DMS53 treated with DMSO at 0.1 percent for 48 hours (cell line): ENCODE results near the gene KCNK7.
A peak's percentile ranks its signal among the peaks of the same experiment; 100 is the strongest.
"Not testable (repeated sequence)": the region's sequence is repeated elsewhere in the genome, so short reads cannot be mapped to it uniquely, and the experiment has no call there.

Source experiments
- DNase-seq: peaks from one replicate; lab custom pipeline; 2025; ENCODE audit not compliant: unreplicated experiment; lab: John Stamatoyannopoulos, UW

Gene KCNK7, protein sequence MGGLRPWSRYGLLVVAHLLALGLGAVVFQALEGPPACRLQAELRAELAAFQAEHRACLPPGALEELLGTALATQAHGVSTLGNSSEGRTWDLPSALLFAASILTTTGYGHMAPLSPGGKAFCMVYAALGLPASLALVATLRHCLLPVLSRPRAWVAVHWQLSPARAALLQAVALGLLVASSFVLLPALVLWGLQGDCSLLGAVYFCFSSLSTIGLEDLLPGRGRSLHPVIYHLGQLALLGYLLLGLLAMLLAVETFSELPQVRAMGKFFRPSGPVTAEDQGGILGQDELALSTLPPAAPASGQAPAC

DNA sequence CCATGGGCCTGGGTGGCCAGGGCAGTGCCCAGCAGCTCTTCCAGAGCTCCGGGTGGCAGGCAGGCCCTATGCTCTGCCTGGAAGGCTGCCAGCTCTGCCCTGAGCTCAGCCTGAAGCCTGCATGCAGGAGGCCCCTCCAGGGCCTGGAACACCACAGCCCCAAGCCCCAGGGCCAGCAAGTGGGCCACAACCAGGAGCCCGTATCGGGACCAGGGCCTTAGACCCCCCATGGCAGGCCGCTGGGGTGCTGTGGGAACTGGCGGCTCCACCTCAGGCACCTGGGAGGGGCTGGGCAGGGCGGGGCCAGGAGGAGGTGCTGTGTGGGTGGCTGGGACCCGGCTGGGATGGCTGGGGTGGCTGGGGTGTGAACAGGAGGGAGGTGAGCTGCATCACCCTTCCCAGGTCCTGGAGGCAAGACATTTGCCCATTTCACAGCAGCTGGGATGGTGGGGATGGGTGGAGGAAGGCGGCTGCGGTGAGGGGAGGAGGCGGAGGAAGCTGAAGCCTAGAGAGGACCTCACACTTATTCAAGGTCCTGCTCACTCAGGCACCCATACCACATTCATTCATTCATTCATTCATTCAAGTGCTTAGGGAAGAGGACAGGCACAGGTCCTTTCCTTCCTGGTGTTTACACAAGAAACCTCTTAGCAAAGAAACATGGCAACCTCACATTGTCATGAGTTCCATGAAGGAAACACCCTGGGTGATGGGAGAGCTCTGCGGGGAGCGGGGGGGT, at the start of gene KCNK7:
KCNK7 (minus strand) TSS at position 258 of the 739 bp plus-strand sequence; CDS start at position 230, 28 bp downstream.
- DNase-seq: no peak

DNA sequence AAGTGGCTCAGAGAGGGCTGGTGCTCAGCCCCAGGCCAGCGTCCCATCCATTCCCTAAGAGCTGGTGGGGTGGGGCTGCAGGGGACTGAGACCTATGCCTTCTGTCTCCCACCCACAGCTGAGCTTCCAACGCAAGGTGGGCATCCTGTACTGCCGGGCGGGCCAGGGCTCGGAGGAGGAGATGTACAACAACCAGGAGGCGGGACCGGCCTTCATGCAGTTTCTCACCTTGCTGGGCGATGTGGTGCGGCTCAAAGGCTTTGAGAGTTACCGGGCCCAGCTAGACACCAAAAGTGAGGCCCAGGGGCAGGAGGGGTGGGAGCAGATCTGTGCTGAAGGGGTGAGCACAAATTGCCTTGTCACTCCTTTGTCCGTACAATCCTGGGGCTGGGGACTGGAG, 49.2 kb upstream of the KCNK7 start:
- no peak for DNase-seq

DNA sequence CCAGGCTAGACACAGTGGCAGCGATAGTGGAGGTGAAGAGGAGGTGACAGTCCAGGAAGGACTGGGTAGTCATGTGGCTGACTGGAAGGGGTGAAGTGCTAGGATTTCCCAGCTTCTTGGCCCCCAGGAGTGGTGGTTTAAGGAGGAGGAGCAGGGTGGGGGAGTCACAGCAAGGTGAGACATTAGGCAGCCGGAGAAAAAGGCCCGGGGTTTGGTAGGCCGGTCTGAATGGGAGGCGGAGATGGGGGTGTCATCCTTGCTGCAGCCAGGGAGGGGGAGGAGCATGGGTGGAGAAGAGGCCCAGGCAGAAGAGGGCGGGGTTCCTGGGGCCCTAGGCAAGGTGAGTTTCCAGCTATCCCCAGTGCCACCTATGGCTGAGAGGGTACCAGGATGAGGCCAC, 48.4 kb upstream of the KCNK7 start:
- no peak for DNase-seq

DNA sequence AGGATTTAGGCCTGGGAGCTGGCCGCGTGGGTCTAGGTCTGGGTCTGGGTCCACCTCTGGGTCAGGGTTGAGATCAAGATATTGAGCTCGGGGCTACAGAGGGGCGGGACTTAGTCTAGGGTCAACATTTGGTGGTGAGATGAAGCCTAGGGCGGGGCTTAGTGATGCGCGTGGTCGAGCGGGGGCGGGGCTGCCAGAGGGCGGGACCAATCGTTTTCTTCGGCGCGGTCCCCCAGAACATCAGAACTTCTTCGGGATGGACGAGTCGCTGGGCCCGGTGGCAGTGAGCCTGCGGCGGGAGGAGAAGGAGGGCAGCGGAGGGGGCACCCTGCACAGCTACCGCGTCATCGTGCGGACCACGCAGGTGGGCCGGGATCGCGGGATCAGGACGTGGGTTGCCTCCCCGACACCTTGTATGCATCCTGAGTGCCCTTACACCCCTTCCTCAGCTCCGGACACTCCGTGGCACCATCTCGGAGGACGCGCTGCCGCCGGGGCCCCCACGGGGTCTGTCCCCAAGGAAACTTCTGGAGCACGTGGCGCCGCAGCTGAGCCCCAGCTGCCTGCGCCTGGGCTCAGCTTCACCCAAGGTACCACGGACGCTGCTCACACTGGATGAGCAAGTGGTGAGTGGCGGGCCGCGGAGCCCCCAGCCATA, 46.5 kb upstream of the KCNK7 start:
- DNase-seq: no peak

DNA sequence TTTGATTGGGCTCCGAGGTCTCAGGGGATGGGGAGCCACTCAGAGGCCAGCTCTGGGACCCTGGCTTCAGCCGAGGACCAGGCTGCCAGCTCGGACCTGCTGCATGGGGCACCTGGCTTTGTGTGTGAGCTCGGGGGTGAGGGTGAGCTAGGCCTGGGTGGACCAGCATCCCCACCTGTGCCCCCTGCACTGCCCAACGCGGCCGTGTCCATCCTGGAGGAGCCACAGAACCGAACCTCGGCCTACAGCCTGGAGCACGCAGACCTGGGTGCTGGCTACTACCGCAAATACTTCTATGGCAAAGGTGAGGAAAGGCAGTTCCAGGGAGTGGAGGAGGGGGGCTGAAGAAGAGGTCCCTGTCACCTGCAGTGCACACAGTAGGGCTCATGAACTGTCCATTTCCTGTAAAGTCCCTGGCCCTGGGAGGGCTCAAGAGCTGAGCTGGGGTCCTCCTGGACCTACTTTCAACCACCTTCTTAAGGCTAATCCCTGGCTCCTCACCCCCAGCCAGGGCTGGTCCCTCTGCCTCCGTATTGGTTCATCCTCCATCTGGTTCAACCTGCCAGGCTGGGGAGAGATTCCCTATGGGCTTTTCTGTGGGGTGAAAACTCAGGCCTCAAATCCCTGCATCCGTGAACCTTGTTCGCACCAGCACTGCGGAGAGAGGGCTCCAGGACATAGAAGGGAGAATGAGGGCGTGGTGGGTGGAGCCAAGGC, 45.9 kb upstream of the KCNK7 start:
- no peak for DNase-seq

DNA sequence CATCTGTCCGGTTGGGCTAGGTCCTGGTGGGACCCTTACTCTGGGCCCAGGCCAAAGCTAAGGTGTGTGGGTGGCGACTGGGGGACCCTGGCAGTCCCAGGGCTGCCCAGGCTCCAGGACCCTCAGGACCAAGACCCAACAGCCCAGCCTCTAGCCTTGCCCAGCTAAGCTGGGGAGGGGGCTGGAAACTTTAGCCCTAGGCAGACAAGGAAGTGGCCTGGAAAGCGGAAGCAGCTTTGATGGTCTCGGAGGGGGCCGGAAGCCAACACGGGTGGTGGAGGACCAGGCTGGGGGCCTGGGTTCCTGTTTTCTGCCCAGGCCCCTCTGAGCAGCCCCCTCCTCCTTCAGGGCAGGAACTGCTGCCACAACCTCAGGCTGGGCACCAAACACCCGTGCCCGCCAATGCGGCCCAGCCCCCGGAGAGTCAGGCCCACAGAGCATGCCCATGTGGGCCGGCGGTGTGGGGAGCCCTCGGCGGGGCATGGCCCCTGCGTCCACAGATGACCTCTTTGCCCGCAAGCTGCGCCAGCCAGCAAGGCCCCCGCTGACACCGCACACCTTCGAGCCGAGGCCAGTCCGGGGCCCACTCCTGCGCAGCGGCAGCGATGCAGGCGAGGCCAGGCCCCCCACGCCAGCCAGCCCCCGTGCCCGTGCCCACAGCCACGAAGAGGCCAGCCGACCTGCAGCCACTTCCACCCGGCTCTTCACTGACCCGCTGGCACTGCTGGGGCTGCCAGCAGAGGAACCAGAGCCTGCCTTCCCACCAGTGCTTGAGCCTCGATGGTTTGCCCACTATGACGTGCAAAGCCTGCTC, 45.1 kb upstream of the KCNK7 start:
- DNase-seq: no peak

DNA sequence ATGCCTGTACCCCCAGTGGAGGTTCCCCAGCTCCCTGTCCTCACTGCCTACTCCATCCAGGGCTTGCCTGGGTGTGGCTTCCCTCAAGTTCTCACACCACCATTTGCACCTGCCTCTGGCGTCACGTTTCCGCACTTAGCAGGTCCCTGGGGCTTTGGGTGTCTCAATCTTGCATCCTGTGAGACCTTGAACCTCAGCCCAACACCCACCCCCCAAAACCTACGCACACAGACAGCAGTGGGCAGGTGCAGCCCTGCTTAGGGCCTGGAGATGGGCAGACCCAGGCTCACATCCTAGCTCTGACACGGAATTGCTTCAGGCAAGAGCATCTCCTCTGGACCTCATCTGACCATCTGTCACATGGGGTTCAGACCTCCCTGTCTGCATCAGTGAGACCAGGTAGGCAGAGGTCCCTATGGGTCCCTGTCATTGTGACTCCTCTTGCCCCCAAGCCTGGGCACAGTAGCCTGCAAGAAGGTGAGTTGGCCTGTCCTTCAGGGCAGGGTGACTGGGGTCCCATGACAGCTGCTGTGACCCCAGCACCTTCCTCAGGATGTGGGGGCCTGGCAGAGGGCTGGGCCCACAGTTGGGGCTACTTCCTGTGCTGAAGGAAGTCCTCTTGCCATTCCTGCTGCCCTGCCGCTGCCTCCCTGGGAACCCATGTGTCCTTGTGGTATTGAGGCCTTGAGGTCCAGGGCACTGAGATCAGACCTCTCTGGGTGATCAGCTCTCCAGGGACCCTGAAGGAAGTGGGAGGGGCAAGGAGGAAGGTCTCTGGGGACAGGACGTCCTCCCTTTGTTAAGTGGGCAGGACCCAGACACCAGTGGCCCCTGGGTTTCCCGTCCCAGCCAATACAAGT, 44.3 kb upstream of the KCNK7 start:
- DNase-seq: no peak

DNA sequence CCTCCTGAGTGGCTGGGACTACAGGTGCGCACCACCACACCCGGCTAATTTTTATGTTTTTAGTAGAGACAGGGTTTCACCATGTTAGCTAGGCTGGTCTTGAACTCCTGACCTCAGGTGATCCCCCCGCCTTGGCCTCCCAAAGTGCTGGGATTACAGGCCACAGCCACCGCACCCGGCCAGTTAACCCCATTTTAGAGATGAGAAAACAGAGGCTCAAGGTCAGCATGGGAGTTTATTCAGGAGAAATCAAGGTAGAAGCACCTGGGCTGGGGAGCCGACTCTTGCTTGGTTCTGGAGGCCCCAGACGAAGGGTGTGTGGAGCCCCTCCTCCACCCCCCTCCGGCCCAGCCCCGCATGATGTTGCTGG, 43.6 kb upstream of the KCNK7 start:
- DNase-seq: not testable (repeated sequence)

DNA sequence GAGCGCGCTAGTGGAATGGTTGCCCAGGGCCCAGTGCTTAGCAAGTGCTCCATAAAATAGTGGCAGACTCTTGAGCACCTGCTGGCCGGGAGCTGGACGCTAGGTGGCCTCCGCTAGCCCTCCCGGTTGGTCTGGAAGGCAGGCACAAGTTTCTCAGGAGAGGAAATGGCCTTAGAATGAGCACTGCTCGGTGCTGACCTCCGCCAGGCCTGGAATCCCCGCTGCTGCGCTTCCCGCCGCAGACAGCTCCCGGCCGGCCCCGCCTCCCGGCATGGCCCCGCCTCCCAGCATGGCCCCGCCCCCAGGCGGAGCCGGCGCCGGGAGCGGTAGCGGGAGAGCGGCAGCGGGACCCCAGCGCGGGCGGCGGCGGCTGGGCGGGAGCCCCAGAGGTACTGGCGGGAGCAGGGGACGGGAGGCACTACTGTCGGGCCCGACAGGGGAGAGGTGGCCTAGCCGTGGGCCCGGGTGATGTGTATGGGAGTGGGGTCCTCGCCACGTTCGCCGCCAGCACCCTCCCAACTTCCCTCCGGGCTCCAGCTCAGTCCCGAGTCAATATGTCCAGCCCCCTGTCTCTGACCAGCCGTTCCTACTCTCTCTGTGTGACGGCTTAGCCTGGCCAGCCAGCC, 42.3 kb upstream of the KCNK7 start, which contains the start of gene SIPA1:
SIPA1 (plus strand) TSS at position 308 of the 626 bp plus-strand sequence. CDS start 2,821 bp downstream, outside the sequence.
- DNase-seq: peak; percentile 63

DNA sequence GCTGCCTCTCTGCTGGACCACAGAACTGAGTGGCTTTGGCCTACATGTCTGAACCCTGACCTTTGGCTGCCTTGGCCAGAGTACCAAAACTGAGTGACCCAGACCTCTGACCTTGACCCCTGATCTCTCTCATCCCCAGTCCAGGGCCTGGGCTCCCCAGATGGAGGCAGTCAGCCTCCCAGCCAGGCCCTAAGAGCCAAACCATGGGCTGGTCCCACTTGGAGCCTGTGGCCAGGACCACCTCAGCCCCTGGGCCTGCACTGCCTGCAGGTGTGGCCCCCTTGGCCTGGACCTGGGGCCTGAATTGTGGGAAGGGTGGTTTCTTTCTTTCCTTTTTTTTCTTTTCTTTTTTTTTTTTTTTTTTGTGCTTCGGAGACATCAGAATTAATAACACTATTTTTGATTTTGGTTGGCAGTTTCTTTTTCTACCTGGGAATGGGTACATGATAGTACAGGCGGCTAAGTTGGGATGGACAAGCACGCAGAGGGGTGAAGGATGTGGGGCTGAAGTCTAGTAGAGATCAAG, 41.5 kb upstream of the KCNK7 start:
- no peak for DNase-seq

DNA sequence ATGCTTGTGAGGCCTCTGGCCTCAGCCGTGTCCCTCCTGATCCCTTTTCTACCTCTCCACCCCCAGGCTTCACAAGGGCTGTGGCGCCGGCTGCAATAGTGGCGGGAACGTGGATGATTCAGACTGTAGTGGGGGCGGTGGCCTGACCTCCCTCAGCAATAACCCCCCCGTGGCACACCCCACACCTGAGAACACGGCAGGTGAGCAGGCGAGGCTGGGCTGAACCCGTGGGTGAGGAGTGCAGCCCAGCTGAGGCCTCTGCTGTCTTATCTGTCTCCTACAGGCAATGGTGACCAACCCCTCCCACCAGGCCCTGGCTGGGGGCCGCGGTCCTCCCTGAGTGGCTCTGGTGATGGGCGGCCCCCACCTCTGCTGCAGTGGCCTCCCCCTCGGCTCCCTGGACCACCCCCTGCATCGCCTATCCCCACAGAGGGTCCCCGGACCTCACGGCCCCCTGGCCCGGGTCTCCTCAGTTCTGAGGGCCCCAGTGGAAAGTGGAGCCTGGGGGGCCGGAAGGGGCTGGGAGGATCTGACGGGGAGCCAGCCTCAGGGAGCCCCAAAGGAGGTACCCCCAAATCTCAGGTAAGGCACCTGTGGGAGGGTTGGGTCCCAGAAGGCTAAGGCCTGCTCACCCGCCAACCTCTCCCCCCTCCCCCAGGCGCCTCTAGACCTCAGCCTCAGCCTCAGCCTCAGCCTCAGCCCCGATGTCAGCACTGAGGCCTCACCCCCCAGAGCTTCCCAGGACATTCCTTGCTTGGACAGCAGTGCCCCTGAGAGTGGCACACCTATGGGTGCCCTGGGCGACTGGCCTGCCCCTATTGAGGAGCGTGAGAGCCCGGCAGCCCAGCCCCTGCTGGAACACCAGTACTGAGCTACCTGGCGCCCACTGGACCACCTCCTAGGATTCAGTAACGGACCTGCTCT, 40.8 kb upstream of the KCNK7 start:
- no peak for DNase-seq

DNA sequence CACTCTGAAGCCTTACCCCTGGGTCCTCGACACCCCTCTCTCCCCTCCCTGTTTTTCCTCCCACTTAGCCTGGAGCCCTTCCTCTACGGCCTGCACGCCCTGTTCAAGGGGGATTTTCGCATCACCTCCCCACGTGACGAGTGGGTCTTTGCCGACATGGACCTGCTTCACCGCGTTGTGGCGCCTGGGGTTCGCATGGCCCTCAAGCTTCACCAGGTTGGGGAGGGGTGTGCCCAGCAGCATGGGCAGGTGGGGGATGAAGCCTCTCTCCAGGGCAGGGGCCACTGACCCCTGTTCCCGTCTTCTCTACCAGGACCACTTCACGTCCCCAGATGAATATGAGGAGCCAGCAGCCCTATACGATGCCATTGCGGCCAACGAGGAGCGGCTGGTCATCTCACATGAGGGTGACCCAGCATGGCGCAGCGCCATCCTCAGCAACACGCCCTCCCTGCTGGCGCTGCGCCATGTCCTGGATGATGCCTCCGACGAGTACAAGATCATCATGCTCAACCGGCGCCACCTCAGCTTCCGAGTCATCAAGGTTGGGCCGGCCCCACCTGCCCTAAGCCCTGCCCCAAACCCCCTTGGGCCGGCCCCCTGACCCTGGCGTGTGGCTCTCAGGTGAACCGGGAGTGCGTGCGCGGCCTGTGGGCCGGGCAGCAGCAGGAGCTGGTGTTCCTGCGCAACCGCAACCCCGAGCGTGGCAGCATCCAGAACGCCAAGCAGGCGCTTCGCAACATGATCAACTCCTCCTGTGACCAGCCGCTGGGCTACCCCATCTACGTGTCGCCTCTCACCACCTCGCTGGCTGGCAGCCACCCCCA, 39.5 kb upstream of the KCNK7 start:
- no peak for DNase-seq

DNA sequence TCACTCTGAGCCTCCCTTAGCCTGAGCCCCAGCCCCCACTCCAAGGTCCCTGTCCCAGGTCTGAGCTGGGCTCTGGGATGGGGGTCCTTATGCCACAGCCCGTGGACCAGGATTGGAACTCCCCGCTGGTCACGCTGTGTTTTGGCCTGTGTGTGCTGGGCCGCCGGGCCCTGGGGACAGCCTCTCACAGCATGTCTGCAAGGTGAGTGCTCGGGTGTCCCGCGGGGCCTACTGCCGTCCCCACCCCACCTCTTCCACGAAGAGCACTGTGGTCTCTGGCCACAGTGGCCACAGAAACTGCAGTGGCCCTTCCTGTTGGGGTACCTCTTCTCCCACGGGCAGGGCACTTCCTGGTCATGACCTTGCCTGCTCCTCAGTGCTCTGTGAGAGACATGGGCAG, 38.8 kb upstream of the KCNK7 start:
- no peak for DNase-seq

DNA sequence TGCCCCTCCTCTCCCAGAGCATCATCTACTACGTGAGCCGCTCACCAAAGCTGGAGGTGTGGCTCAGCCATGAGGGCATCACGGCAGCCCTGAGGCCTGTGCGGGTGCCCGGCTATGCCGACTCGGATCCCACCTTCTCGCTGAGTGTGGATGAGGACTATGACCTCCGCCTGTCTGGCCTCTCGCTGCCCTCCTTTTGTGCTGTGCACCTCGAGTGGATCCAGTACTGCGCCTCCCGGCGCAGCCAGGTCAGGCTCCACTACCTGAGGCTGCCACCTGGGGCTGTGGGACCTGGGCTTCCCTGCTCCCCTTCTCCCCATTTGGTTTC, 38.5 kb upstream of the KCNK7 start:
- DNase-seq: no peak

DNA sequence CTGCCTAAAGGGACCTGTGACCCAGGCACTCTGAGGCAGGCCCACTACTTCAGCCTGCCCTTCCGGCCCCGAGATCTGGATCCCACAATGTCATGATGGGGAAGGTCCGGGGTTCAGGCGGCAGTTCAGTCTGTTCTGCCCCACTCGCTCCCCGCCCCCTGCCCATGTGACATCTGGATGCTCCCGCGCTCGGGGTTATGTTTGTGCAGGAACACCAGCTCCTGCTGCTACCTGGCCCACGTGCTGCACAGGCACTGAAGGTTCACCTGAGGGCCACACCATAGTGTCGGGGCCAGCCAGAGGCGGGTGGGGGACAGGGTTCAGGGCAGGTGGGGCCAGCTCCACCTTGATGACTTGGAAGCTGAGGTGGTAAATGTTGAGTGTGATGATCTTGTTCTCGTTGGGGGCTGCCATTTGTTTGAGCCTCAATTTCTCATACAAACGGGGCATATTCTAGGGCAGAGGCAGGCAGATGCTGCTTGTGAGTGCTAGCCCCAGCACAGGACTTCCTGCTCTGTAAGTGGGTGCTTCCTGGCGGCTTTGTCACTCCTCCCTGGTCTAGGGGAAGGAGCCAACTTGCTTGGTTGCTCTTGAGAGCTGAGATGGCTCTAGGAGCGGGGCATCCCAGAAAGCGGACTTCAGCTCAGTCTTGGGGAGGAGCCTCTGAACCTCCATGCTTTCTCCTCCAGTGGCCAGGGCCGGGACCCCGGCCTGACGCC, 37.9 kb upstream of the KCNK7 start:
- DNase-seq: no peak

DNA sequence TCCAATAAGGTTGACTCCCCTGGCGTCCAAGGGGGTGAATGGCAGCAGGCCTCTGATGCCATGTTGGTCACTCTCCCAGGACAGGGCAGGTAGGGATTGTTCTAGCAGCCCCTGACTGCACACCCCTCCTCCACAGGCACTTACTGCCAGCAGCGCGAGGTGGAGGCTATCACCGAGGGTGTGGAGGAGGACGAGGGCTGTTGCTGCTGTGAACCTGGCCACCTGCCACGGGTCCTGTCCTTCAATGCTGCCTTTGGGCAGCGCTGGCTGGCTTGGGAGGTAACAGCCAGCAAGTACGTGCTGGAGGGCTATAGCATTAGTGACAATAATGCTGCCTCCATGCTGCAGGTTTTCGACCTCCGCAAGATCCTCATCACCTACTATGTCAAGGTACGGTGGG, 34.6 kb upstream of the KCNK7 start:
- no peak for DNase-seq
